Measurements from ENCODE around the gene MBOAT1. TPM values are rescaled to one million over a fixed set of nuclear protein-coding genes. Genes with fewer than 3 reads are reported as not detected.

MBOAT1 gene
- polyA plus RNA-seq, 3 donors, result 15.4 to 22.2 (median 19.2) TPM

- no peak for DNase-seq (ENCODE audit: low read depth in 3 of 3, low spot score in 2 of 3)
Observed at GRCh38 chr6:20235041-20235440, 22.8 kb upstream of the MBOAT1 start.

GRCh38 chr6:20234136-20234535 is 21.9 kb upstream of the MBOAT1 start:
- no peak for DNase-seq (ENCODE audit: low read depth in 3 of 3, low spot score in 2 of 3)

GRCh38 chr6:20233007-20233730 is 20.9 kb upstream of the MBOAT1 start:
- no peak for DNase-seq (ENCODE audit: low read depth in 3 of 3, low spot score in 2 of 3)

GRCh38 chr6:20232188-20232587 is 19.9 kb upstream of the MBOAT1 start:
- DNase-seq (ENCODE audit: low read depth in 3 of 3, low spot score in 2 of 3), result no peak

- no peak for DNase-seq (ENCODE audit: low read depth in 3 of 3, low spot score in 2 of 3)
Observed at GRCh38 chr6:20230401-20231119, 18.3 kb upstream of the MBOAT1 start.

GRCh38 chr6:20229881-20230280 is 17.6 kb upstream of the MBOAT1 start:
- DNase-seq (ENCODE audit: low read depth in 3 of 3, low spot score in 2 of 3), result no peak

GRCh38 chr6:20227350-20227749 is 15.1 kb upstream of the MBOAT1 start:
- DNase-seq (ENCODE audit: low read depth in 3 of 3, low spot score in 2 of 3), result no peak

GRCh38 chr6:20223141-20223540 is 10.9 kb upstream of the MBOAT1 start:
- no peak for DNase-seq (ENCODE audit: low read depth in 3 of 3, low spot score in 2 of 3)

GRCh38 chr6:20221421-20221820 is 9.2 kb upstream of the MBOAT1 start:
- no peak for DNase-seq (ENCODE audit: low read depth in 3 of 3, low spot score in 2 of 3)

GRCh38 chr6:20220359-20220758 is 8.1 kb upstream of the MBOAT1 start:
- DNase-seq (ENCODE audit: low read depth in 3 of 3, low spot score in 2 of 3), result no peak

GRCh38 chr6:20217891-20218290 is 5.6 kb upstream of the MBOAT1 start:
- no peak for DNase-seq (ENCODE audit: low read depth in 3 of 3, low spot score in 2 of 3)

GRCh38 chr6:20217324-20217855 is 5.1 kb upstream of the MBOAT1 start:
- DNase-seq (ENCODE audit: low read depth in 3 of 3, low spot score in 2 of 3), result no peak

- no peak for DNase-seq (ENCODE audit: low read depth in 3 of 3, low spot score in 2 of 3)
Observed at GRCh38 chr6:20215310-20215709, 3.0 kb upstream of the MBOAT1 start.

- no peak for DNase-seq (ENCODE audit: low read depth in 3 of 3, low spot score in 2 of 3)
Observed at GRCh38 chr6:20213271-20213798, 1.1 kb upstream of the MBOAT1 start.

- no peak for DNase-seq (ENCODE audit: low read depth in 3 of 3, low spot score in 2 of 3)
Observed at GRCh38 chr6:20211941-20212391, 303 bp downstream of the MBOAT1 start.

GRCh38 chr6:20211037-20211940 is 980 bp downstream of the MBOAT1 start:
- DNase-seq (ENCODE audit: low read depth in 3 of 3, low spot score in 2 of 3), result no peak

- DNase-seq (ENCODE audit: low read depth in 3 of 3, low spot score in 2 of 3), result no peak
Observed at GRCh38 chr6:20210158-20210557, 2.1 kb downstream of the MBOAT1 start.

GRCh38 chr6:20208687-20209378 is 3.4 kb downstream of the MBOAT1 start:
- no peak for DNase-seq (ENCODE audit: low read depth in 3 of 3, low spot score in 2 of 3)

GRCh38 chr6:20207088-20207418 is 5.2 kb downstream of the MBOAT1 start:
- DNase-seq (ENCODE audit: low read depth in 3 of 3, low spot score in 2 of 3), result no peak

- DNase-seq (ENCODE audit: low read depth in 3 of 3, low spot score in 2 of 3), result no peak
Observed at GRCh38 chr6:20205722-20206161, 6.5 kb downstream of the MBOAT1 start.
